ENCODE results near the gene SPHK1.

Gene SPHK1

DNA sequence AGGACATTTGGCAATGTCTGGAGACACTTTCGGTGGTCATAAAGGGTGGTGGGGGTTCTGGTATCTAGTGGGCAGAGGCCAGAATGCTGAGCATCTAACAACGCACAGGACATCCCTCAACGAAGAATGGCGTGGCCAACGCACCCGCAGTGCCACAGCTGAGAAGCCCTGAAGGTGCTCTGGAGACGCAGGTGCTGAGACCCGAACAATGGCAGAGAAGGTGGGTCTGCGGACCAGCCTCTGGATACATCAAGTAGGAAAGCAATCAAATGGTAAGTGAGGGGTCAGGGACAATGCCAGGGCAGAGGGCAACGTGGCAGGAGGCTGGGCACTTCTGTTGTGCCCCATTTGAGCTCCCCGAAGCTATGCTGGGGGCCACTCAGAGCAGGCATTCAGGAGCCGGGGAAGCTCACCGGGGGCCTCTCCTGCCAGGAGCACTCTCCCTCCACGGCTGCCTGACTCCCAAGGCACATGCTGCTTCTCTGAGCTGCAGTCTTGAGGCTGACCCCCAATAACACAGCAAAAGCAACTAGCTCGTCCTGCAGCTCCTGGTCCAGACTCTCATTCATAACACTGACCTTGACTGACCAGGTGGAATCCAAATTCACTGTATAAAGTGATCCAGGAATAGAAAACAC lies 26.0 kb downstream of the SPHK1 start:
- Histone ChIP-seq H3K9me3 (ENCODE audit: control insufficient read depth, low read length) (no peaks in the 10 kb centered on the region), H3K36me3 (ENCODE audit: control insufficient read depth, insufficient read depth, low read length) (peaks cover 7% of the 10 kb centered on the region), H3K4me1 (ENCODE audit: control insufficient read depth, insufficient read depth, low read length, poor library complexity, severe bottlenecking) (peaks cover 4% of the 10 kb centered on the region), H3K27ac (ENCODE audit: low read depth, low read length, severe bottlenecking) (no peak overlapping the region), H3K4me3 (ENCODE audit: extremely low read depth, insufficient read depth, low read length, poor library complexity, severe bottlenecking) (no peak overlapping the region)
- WGBS, 2 experiments (ENCODE audit: insufficient coverage in 2 of 2), result 95 to 96% methylated on average over 14 to 15 of the region's 15 CpGs

DNA sequence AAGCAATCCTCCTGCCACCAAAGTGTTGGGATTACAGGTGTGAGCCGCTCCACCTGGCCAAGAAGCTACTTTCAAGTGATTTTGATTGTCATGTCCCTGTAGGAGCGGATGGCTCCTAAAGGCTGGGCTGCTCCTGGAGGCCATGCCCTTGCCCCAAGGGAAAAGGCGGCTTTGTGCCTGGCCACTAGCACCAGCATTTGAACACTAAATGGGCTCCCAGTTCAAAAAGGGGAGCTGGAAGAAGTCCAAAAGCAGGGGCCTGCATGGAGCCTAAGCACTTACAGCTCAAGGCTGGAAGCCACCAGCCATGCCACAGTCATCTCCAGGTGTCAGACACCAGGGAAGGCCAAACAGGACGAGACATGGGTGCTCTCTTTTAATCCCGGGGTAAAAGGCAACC lies 26.8 kb downstream of the SPHK1 start:
- no peak overlapping the region for H3K4me3 ChIP-seq (ENCODE audit: extremely low read depth, insufficient read depth, low read length, poor library complexity, severe bottlenecking)
- H3K36me3 ChIP-seq (ENCODE audit: control insufficient read depth, insufficient read depth, low read length), result peaks cover 7% of the 10 kb centered on the region
- WGBS, 2 experiments (ENCODE audit: insufficient coverage in 2 of 2), result 93 to 100% methylated on average over 3 to 5 of the region's 5 CpGs
- H3K4me1 ChIP-seq (ENCODE audit: control insufficient read depth, insufficient read depth, low read length, poor library complexity, severe bottlenecking), result peaks cover 4% of the 10 kb centered on the region
- no peak overlapping the region for H3K27ac ChIP-seq (ENCODE audit: low read depth, low read length, severe bottlenecking)
- no peaks in the 10 kb centered on the region for H3K9me3 ChIP-seq (ENCODE audit: control insufficient read depth, low read length)

DNA sequence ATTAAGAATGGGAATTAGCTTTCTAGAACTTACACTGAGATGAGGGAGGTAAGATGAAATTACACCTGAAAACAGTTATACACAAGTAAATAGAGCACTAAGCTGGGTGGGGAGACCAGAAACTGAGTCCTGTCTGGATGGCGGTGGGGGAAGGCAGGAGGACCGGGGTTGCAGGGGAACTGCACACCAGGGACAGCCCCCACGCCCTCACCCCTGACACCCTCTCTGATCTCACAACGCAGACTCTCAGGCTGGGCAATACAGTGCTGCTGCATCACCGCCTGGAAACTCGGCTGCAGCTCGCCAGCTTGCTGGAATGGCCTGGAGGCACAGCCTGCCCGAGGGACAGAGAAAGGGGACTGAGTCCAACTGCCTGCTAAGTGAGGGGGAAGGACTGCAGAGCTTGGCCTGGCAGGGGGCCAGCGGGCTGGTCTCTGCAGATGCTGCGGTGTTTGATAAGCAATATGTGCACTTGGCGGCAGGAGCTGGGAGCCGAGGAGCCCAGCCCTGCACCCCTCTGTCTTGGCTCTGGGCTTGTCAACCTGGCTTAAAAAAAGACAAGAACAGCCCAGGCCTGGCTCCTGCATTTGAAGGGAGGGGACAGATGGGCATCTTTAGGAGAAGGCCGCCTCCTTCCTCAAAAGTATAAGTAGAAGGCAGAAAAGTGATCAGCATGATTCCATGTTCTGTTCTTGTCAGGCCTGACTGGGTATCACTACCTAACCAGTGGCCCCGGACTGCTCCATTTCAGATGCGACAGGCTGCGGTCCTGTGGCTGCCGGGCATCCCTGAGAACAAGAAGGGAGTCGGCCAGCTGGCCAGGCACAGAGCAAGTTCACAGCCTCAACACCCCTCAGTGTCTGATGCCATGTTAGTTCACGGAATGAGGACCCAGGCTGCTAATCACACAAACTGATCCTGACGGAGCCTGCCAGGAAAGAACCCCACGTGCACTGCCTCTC lies 30.2 kb downstream of the SPHK1 start:
- Histone ChIP-seq H3K36me3 (ENCODE audit: control insufficient read depth, insufficient read depth, low read length) (peaks cover 17% of the 10 kb centered on the region), H3K27ac (ENCODE audit: low read depth, low read length, severe bottlenecking) (no peak overlapping the region), H3K4me3 (ENCODE audit: extremely low read depth, insufficient read depth, low read length, poor library complexity, severe bottlenecking) (no peak overlapping the region), H3K9me3 (ENCODE audit: control insufficient read depth, low read length) (no peaks in the 10 kb centered on the region), H3K4me1 (ENCODE audit: control insufficient read depth, insufficient read depth, low read length, poor library complexity, severe bottlenecking) (peaks cover 9% of the 10 kb centered on the region)
- WGBS, 2 experiments (ENCODE audit: insufficient coverage in 2 of 2), result 80% methylated on average over 16 to 21 of the region's 21 CpGs

DNA sequence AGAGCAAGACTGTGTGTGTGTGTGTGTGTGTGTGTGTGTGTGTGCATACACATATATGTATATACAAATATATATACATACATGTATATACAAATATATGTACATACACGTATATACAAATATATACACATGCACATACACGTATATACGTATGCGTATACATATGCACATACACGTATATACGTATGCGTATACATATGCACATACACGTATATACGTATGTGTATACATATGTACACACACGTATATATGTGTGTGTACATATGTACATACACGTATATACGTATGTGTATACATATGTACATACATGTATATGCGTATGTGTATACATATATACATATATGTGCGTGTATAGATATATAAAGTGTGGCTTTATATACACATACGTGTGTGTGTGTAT lies 31.4 kb downstream of the SPHK1 start:
- Histone ChIP-seq H3K4me1 (ENCODE audit: control insufficient read depth, insufficient read depth, low read length, poor library complexity, severe bottlenecking) (peaks cover 9% of the 10 kb centered on the region), H3K36me3 (ENCODE audit: control insufficient read depth, insufficient read depth, low read length) (peaks cover 17% of the 10 kb centered on the region), H3K9me3 (ENCODE audit: control insufficient read depth, low read length) (no peaks in the 10 kb centered on the region), H3K4me3 (ENCODE audit: extremely low read depth, insufficient read depth, low read length, poor library complexity, severe bottlenecking) (no peak overlapping the region), H3K27ac (ENCODE audit: low read depth, low read length, severe bottlenecking) (no peak overlapping the region)
- 86% methylated on average over 1 of the region's 15 CpGs; no CpG with 5 or more reads in 1 of the 2 experiments for WGBS, 2 experiments (ENCODE audit: insufficient coverage in 2 of 2)

DNA sequence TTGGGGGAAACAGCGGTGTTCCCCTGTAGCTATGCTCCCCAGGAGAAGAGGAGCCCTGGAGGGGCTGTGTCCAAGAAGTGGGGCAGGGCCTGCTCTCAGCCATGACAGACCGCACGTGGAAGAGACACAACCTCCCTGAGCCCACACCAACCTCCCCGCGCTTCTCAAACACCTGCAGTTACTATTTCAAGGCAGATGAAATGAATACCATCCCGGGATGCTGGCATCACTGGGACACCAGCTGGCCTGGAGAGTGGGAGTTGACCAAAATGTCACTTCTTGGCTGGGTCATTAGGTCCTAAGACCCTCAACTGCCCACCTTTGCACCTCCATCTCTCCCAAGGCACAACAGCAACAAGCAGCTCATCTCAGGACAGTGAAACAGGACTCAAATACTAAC lies 32.0 kb downstream of the SPHK1 start:
- peaks cover 17% of the 10 kb centered on the region for H3K36me3 ChIP-seq (ENCODE audit: control insufficient read depth, insufficient read depth, low read length)
- no peaks in the 10 kb centered on the region for H3K9me3 ChIP-seq (ENCODE audit: control insufficient read depth, low read length)
- H3K27ac ChIP-seq (ENCODE audit: low read depth, low read length, severe bottlenecking), result no peak overlapping the region
- no peak overlapping the region for H3K4me3 ChIP-seq (ENCODE audit: extremely low read depth, insufficient read depth, low read length, poor library complexity, severe bottlenecking)
- peaks cover 9% of the 10 kb centered on the region for H3K4me1 ChIP-seq (ENCODE audit: control insufficient read depth, insufficient read depth, low read length, poor library complexity, severe bottlenecking)
- WGBS, 2 experiments (ENCODE audit: insufficient coverage in 2 of 2), result 98 to 100% methylated on average over 1 to 4 of the region's 6 CpGs

DNA sequence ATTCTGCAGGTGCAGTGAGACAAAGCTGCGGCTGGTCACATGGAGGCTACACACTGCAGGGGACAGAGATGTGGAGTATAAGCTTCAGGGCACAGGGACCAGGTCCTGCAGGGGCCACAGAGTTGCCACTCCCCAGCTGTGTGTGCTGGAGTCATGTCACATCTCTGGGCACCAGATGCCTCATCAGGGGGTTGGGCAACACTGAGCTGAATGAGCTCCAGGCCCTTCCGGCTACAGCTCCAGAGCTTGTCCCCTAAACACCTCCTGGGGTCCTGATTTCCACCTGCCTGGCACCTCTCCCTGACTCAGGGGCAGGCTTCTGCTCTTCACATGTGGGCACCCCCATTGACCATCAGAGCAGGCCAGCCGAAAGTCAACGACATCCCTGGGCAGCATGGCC lies 32.5 kb downstream of the SPHK1 start:
- Histone ChIP-seq H3K27ac (ENCODE audit: low read depth, low read length, severe bottlenecking) (no peak overlapping the region), H3K4me3 (ENCODE audit: extremely low read depth, insufficient read depth, low read length, poor library complexity, severe bottlenecking) (no peak overlapping the region), H3K9me3 (ENCODE audit: control insufficient read depth, low read length) (no peaks in the 10 kb centered on the region), H3K4me1 (ENCODE audit: control insufficient read depth, insufficient read depth, low read length, poor library complexity, severe bottlenecking) (peaks cover 9% of the 10 kb centered on the region), H3K36me3 (ENCODE audit: control insufficient read depth, insufficient read depth, low read length) (peaks cover 17% of the 10 kb centered on the region)
- WGBS, 2 experiments (ENCODE audit: insufficient coverage in 2 of 2), result 94 to 100% methylated on average over 2 to 4 of the region's 4 CpGs

DNA sequence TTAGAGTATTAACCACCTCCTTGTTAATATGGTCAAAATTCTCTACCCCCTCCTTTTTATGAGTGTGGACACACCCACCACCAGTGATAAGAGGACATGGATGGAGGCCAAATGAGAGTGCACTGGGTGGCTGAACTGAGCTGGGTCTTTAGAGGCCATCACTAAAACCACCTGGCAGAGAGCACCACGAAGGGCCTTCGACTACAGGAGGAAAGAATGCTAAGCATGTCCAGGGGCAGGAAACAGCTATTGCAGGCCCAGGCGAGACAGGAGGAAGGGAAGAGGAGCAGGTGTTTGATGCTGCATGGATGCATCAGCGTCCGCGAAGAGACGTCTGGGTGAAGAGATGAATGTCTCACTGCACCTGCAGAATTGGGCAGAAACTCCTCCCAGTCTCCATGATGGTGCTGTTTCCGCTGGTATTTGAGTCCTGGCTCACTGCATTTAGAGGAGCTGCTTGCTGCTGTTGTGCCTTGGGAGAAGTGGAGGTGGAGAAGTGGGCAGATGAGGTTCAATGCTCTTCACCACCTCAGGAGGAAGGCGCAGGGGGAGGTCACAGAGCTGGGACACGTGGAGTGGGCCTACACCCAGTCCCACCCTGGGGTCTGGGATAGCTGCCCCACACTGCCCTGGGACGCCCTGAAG lies 33.2 kb downstream of the SPHK1 start:
- WGBS, 2 experiments (ENCODE audit: insufficient coverage in 2 of 2), result 89 to 91% methylated on average over 8 to 9 of the region's 11 CpGs
- Histone ChIP-seq H3K9me3 (ENCODE audit: control insufficient read depth, low read length) (no peaks in the 10 kb centered on the region), H3K36me3 (ENCODE audit: control insufficient read depth, insufficient read depth, low read length) (peaks cover 17% of the 10 kb centered on the region), H3K4me3 (ENCODE audit: extremely low read depth, insufficient read depth, low read length, poor library complexity, severe bottlenecking) (no peak overlapping the region), H3K27ac (ENCODE audit: low read depth, low read length, severe bottlenecking) (no peak overlapping the region), H3K4me1 (ENCODE audit: control insufficient read depth, insufficient read depth, low read length, poor library complexity, severe bottlenecking) (peaks cover 9% of the 10 kb centered on the region)

DNA sequence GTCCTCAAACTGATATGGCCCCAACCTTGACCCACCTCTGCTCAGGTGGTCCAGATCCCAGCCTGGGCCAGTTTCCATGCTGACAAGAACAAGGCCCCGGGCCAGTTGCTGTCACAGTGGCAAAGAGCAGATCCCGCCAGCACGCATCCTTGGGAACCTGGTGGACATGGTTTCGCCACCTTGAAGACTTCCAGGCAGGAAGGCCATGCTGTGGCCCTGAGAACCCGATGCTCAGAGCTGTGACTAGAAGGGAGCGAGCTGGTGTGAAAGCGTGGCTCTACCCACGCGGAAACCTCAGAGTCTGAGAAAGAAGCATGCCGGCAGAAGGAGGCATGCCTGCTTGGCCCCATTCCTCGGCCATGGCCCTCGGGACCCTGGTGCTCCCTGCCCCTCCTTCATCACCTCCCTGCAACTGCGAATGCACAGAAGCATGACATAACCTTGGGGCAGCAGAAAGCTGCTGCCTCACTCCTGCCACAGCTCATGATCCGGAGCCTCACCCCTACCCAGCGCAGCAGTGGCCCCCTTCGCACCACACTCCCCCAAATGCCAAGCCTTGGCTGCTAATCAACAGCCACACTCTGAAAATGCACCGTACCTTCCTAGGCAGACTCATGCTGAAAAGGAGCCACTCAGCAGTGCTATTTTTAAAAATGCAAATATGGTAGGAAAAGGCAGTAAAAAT lies 35.3 kb downstream of the SPHK1 start:
- Histone ChIP-seq H3K27ac (ENCODE audit: low read depth, low read length, severe bottlenecking) (no peak overlapping the region), H3K4me1 (ENCODE audit: control insufficient read depth, insufficient read depth, low read length, poor library complexity, severe bottlenecking) (peaks cover 5% of the 10 kb centered on the region), H3K36me3 (ENCODE audit: control insufficient read depth, insufficient read depth, low read length) (peaks cover 13% of the 10 kb centered on the region), H3K4me3 (ENCODE audit: extremely low read depth, insufficient read depth, low read length, poor library complexity, severe bottlenecking) (no peak overlapping the region), H3K9me3 (ENCODE audit: control insufficient read depth, low read length) (no peaks in the 10 kb centered on the region)
- WGBS, 2 experiments (ENCODE audit: insufficient coverage in 2 of 2), result 95 to 99% methylated on average over 12 to 16 of the region's 17 CpGs

DNA sequence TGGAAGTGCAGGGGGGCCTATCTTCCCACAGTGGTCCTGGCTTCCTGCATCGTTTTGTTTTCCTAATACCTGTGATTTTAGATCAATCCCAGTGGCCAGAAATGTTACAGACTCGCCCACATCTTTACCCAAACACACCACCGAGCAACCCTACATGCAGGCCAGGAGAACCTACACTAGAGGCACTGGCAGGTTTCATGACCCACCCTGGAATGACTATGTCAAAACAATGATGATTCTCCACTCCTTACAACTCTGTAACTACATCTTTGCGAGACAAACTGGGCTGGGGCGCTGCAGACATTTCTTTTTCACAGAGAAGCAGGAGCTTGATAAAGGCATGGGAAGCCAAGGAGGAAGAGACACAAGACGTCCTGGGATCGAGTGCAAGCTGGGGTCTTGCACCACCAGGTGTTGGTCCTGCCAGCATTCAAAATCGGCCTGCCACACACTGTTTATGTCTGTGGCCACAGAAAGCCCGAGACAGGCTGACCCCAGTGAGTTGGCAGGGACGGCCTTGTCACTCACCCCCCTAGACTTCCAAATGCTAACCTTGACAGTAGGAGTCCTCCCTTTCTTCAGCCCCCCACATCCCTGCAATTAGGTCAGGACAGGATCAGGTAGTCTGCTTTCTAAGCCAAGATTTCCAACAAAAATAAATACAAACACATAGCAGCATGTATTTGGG lies 36.1 kb downstream of the SPHK1 start:
- no peaks in the 10 kb centered on the region for H3K9me3 ChIP-seq (ENCODE audit: control insufficient read depth, low read length)
- WGBS, 2 experiments (ENCODE audit: insufficient coverage in 2 of 2), result 90 to 97% methylated on average over 9 of the region's 10 CpGs
- no peak overlapping the region for H3K27ac ChIP-seq (ENCODE audit: low read depth, low read length, severe bottlenecking)
- H3K4me1 ChIP-seq (ENCODE audit: control insufficient read depth, insufficient read depth, low read length, poor library complexity, severe bottlenecking), result peaks cover 5% of the 10 kb centered on the region
- no peak overlapping the region for H3K4me3 ChIP-seq (ENCODE audit: extremely low read depth, insufficient read depth, low read length, poor library complexity, severe bottlenecking)
- peaks cover 13% of the 10 kb centered on the region for H3K36me3 ChIP-seq (ENCODE audit: control insufficient read depth, insufficient read depth, low read length)

DNA sequence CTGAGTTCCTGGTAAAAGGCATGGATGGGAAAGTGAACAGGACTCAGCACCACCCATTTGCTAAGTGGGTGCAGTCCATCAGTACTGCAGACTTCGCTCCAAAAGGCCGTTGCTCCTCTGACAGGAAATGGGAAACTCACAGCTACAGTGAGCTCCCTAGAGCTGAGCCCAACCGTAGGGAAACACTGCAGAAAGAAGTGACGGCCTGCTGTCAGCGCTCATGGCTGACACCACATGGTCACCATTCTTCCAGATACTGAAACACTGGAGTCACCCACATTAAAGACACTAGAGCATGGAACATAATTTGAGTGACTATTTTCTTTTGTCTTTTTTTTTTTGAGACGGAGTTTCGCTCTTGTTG lies 36.6 kb downstream of the SPHK1 start:
- 20 to 51% methylated on average over 1 to 4 of the region's 7 CpGs for WGBS, 2 experiments (ENCODE audit: insufficient coverage in 2 of 2)
- H3K4me3 ChIP-seq (ENCODE audit: extremely low read depth, insufficient read depth, low read length, poor library complexity, severe bottlenecking), result no peak overlapping the region
- H3K9me3 ChIP-seq (ENCODE audit: control insufficient read depth, low read length), result no peaks in the 10 kb centered on the region
- H3K36me3 ChIP-seq (ENCODE audit: control insufficient read depth, insufficient read depth, low read length), result peaks cover 13% of the 10 kb centered on the region
- no peak overlapping the region for H3K27ac ChIP-seq (ENCODE audit: low read depth, low read length, severe bottlenecking)
- H3K4me1 ChIP-seq (ENCODE audit: control insufficient read depth, insufficient read depth, low read length, poor library complexity, severe bottlenecking), result peaks cover 5% of the 10 kb centered on the region
